Measurements from ENCODE around the gene SOD2. TPM values are rescaled to one million over a fixed set of nuclear protein-coding genes. Genes with fewer than 3 reads are reported as not detected.

The SOD2 gene
- polyA plus RNA-seq, 1 of the 3 experiments (the other 2 are of a cell fraction): 26.8 TPM

DNA sequence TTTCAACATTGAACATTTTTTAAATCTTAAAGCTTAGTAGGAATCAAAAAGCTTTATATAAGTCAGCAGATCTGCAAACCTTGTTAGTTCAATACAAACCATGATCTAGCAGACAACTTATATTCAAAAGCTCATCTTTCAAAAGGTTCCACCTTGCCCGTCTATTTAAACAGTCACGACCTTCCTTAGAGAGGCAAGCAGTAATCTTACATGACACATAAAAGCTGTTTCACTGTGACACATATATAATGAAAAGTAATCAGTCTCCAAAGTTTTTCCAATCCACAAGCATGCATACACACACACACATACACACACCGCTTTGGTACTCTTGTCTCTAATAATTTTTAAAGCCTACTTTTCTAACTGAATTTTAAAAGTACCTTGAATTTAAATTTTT, 12.9 kb downstream of the SOD2 start:
- POLR2A ChIA-PET: no interaction called here
- Histone ChIP-seq H3K27ac (ENCODE audit: low read depth in 2 of 2, low read length in 1 of 2) (no peak overlapping the region), H3K27me3 (ENCODE audit: insufficient read depth) (no peaks in the 10 kb centered on the region), H3K4me3 (ENCODE audit: low read depth in 2 of 2, low read length in 1 of 2) (no peak overlapping the region), H3K36me3 (replicated peaks in 1 of 2; ENCODE audit: control insufficient read depth in 1 of 2, insufficient read depth in 2 of 2, low read length in 1 of 2) (peaks cover 25 to 35% of the 10 kb centered on the region in 2 experiments), H4K20me1 (ENCODE audit: insufficient read depth) (no peaks in the 10 kb centered on the region), H3K9ac (no peak overlapping the region), H3K4me1 (ENCODE audit: control insufficient read depth in 1 of 2, insufficient read depth in 2 of 2, low read depth in 1 of 2, low read length in 1 of 2) (no peaks in the 10 kb centered on the region), H3F3A (replicated peaks; ENCODE audit: insufficient read depth) (peaks cover 9% of the 10 kb centered on the region), H2AFZ (ENCODE audit: low read depth) (no peak overlapping the region), H3K4me2 (no peak overlapping the region), H3K79me2 (ENCODE audit: insufficient read depth) (peaks cover 3% of the 10 kb centered on the region; the same call in 1 of the 2 replicates), H3K9me3 (no peaks in the 10 kb centered on the region), H3K9me2 (no peaks in the 10 kb centered on the region)
- TF ChIP-seq, protein P1, sequence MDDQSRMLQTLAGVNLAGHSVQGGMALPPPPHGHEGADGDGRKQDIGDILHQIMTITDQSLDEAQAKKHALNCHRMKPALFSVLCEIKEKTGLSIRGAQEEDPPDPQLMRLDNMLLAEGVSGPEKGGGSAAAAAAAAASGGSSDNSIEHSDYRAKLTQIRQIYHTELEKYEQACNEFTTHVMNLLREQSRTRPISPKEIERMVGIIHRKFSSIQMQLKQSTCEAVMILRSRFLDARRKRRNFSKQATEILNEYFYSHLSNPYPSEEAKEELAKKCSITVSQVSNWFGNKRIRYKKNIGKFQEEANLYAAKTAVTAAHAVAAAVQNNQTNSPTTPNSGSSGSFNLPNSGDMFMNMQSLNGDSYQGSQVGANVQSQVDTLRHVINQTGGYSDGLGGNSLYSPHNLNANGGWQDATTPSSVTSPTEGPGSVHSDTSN (IDR thresholded peaks at IDR 0.05): no peak
- TF ChIP-seq GATA2 (CRISPR knock-in tag; IDR thresholded peaks at IDR 0.05): no peak
- TF ChIP-seq, protein P2, sequence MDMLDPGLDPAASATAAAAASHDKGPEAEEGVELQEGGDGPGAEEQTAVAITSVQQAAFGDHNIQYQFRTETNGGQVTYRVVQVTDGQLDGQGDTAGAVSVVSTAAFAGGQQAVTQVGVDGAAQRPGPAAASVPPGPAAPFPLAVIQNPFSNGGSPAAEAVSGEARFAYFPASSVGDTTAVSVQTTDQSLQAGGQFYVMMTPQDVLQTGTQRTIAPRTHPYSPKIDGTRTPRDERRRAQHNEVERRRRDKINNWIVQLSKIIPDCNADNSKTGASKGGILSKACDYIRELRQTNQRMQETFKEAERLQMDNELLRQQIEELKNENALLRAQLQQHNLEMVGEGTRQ (IDR thresholded peaks at IDR 0.05; ENCODE audit: borderline replicate concordance, low read depth, low read length): no peak
- TF ChIP-seq ELF1 (IDR thresholded peaks at IDR 0.05): no peak
- no peak for TF ChIP-seq SIN3A (IDR thresholded peaks at IDR 0.05; ENCODE audit: borderline replicate concordance, low read depth, low read length)
- TF ChIP-seq TAF1 (IDR thresholded peaks at IDR 0.05; ENCODE audit: borderline replicate concordance, low read depth, low read length): no peak
- no peak for TF ChIP-seq RFX5 (IDR thresholded peaks at IDR 0.05; ENCODE audit: low read length)
- TF ChIP-seq, protein P3, sequence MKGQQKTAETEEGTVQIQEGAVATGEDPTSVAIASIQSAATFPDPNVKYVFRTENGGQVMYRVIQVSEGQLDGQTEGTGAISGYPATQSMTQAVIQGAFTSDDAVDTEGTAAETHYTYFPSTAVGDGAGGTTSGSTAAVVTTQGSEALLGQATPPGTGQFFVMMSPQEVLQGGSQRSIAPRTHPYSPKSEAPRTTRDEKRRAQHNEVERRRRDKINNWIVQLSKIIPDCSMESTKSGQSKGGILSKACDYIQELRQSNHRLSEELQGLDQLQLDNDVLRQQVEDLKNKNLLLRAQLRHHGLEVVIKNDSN (IDR thresholded peaks at IDR 0.05; ENCODE audit: borderline replicate concordance, low read depth): no peak
- no peak for TF ChIP-seq CHD2 (IDR thresholded peaks at IDR 0.05; ENCODE audit: low read length, partially characterized antibody)
- TF ChIP-seq FOXM1 (IDR thresholded peaks at IDR 0.05; ENCODE audit: low read depth): no peak
- TF ChIP-seq RCOR1 (IDR thresholded peaks at IDR 0.05; ENCODE audit: low read length): no peak
- TF ChIP-seq, protein P4, sequence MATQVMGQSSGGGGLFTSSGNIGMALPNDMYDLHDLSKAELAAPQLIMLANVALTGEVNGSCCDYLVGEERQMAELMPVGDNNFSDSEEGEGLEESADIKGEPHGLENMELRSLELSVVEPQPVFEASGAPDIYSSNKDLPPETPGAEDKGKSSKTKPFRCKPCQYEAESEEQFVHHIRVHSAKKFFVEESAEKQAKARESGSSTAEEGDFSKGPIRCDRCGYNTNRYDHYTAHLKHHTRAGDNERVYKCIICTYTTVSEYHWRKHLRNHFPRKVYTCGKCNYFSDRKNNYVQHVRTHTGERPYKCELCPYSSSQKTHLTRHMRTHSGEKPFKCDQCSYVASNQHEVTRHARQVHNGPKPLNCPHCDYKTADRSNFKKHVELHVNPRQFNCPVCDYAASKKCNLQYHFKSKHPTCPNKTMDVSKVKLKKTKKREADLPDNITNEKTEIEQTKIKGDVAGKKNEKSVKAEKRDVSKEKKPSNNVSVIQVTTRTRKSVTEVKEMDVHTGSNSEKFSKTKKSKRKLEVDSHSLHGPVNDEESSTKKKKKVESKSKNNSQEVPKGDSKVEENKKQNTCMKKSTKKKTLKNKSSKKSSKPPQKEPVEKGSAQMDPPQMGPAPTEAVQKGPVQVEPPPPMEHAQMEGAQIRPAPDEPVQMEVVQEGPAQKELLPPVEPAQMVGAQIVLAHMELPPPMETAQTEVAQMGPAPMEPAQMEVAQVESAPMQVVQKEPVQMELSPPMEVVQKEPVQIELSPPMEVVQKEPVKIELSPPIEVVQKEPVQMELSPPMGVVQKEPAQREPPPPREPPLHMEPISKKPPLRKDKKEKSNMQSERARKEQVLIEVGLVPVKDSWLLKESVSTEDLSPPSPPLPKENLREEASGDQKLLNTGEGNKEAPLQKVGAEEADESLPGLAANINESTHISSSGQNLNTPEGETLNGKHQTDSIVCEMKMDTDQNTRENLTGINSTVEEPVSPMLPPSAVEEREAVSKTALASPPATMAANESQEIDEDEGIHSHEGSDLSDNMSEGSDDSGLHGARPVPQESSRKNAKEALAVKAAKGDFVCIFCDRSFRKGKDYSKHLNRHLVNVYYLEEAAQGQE (IDR thresholded peaks at IDR 0.05; ENCODE audit: low read depth, low read length): no peak
- no peak for TF ChIP-seq EZH2phosphoT487 (IDR thresholded peaks at IDR 0.05; ENCODE audit: borderline replicate concordance, low read depth)
- TF ChIP-seq RXRA (IDR thresholded peaks at IDR 0.05; ENCODE audit: borderline replicate concordance, low read depth): no peak
- TF ChIP-seq FOSL2 (IDR thresholded peaks at IDR 0.05; ENCODE audit: borderline replicate concordance, low read depth): no peak
- TF ChIP-seq NFIC (IDR thresholded peaks at IDR 0.05; ENCODE audit: borderline replicate concordance): no peak
- TF ChIP-seq POLR2AphosphoS5 (IDR thresholded peaks at IDR 0.05; ENCODE audit: low read depth, low read length): no peak
- 90% methylated on average over 3 of the region's 3 CpGs for WGBS (ENCODE audit: low lambda C conversion rate)
- DNase-seq: no peak
- CTCF ChIA-PET: interaction anchor here (2.1 to 3.7 kb wide), 3 partner anchors 11 to 25 kb away, joined by 8 to 24 read pairs (median 18); partner anchors contain the start of gene SOD2
